ENCODE data around the gene POLR1A. TPM values are rescaled to one million over a fixed set of nuclear protein-coding genes. Genes with fewer than 3 reads are reported as not detected.

POLR1A gene
- total and polyA plus RNA-seq, 9 donors = 4.7 to 43.9 (median 23.1) TPM

DNA sequence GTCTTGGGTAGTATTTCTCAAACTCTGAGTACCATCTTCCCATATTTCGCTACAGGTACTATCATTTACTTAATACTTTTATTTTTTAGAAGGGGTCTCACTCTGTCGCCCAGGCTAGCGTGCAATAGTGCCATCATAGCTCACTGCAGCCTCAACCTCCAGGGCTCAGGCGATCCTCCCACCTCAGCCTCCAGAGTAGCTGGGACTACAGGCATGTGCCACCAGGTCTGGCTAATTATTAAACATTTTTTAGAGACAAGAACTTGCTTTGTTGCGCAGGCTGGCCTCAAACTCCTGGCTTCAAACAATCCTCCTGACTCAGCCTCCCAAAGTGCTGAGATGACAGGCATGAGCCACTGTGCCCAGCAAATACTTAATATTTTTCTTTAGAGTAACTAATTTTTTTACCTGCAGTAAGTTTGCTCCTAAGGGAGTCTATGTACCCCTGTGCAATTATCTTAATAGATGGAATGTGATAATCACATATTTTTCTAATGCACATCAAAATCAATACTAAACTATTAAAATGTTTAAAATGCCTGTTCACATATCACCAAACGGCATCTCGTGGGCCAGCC, 116.3 kb downstream of the POLR1A start:
- intact Hi-C loops (cut with DNase I) = no loop called here
- Histone ChIP-seq H3K27ac (no peak overlapping the region), H3K4me3 (no peak overlapping the region), H3K4me1 (ENCODE audit: insufficient read depth) (peaks cover 8% of the 10 kb centered on the region), H3K9me3 (no peaks in the 10 kb centered on the region), H3K36me3 (no peaks in the 10 kb centered on the region), H3K27me3 (no peaks in the 10 kb centered on the region)
- no peak for DNase-seq
- TF ChIP-seq CTCF (IDR thresholded peaks at IDR 0.05) (no peak), EP300 (IDR thresholded peaks at IDR 0.05) (no peak), POLR2A (IDR thresholded peaks at IDR 0.05) (no peak)
- WGBS, 3 donors = 84 to 91% (median 90%) methylated on average over 7 of the region's 7 CpGs

DNA sequence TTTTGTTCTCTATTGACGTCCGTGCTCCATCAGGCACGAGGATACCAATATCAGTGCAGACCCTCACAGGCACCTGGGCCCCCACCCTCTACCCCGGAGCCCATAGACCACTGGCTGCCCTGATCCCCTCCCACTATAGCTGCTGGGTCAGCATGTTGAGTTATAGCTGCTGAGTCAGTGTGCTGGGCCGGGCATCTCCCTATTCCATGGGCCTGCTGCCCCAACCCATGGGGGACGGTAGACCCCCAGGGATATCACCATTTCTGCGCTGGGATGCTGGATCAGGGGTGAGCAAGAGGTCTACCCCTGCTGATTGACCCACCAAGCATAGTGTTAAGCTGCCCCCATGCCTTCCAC, 116.8 kb downstream of the POLR1A start:
- 71 to 83% (median 81%) methylated on average over 7 of the region's 7 CpGs for WGBS, 3 donors
- Histone ChIP-seq H3K4me1 (ENCODE audit: insufficient read depth) (peaks cover 7% of the 10 kb centered on the region), H3K36me3 (no peaks in the 10 kb centered on the region), H3K4me3 (no peak overlapping the region), H3K9me3 (no peaks in the 10 kb centered on the region), H3K27me3 (no peaks in the 10 kb centered on the region), H3K27ac (no peak overlapping the region)
- DNase-seq = no peak
- intact Hi-C loops (cut with DNase I) = no loop called here
- TF ChIP-seq EP300 (IDR thresholded peaks at IDR 0.05) (no peak), POLR2A (IDR thresholded peaks at IDR 0.05) (no peak), CTCF (IDR thresholded peaks at IDR 0.05) (no peak)

DNA sequence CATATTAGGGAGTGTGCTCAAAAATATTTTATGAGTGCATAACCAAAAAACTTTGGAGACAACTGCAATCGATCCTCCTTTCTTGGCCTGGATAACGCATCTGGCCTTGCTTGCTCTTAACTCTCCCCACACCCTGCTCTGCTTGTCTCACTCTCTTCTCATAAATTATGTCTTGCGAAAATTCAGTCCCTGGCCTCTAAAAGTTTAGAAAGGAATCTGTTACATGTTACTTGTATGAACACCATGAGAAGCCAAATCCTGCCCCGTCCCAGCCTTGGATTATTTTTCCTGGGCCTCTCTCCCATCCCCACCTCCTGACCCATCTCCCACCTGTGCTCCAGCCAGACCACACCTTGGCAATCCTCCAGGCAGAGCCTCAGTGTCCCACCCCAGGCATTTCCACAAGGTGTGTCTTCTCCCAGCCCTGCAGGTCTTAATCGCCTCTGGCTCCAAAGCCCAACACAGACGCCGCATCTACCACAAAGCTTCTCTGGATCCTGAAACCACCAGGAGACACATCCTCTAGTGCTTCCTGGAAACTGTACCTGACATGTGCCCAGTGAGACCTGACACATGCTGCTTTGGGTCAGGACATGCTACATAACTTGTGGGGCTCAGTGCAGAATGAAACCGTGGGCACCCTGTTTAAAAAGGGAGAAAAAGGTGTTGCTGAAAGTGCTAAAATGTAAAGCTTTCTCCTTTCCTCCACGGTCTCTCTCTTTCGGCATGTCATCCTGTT, 117.3 kb downstream of the POLR1A start:
- no peaks in the 10 kb centered on the region for H3K36me3 ChIP-seq
- no peak for TF ChIP-seq EP300 (IDR thresholded peaks at IDR 0.05)
- no peak for TF ChIP-seq POLR2A (IDR thresholded peaks at IDR 0.05)
- no peak for TF ChIP-seq CTCF (IDR thresholded peaks at IDR 0.05)
- DNase-seq = no peak
- 60 to 65% (median 64%) methylated on average over 10 of the region's 10 CpGs for WGBS, 3 donors
- no peak overlapping the region for H3K27ac ChIP-seq
- H3K4me3 ChIP-seq = no peak overlapping the region
- no peaks in the 10 kb centered on the region for H3K27me3 ChIP-seq
- intact Hi-C loops (cut with DNase I) = no loop called here
- peaks cover 3% of the 10 kb centered on the region for H3K4me1 ChIP-seq (ENCODE audit: insufficient read depth)
- no peaks in the 10 kb centered on the region for H3K9me3 ChIP-seq

DNA sequence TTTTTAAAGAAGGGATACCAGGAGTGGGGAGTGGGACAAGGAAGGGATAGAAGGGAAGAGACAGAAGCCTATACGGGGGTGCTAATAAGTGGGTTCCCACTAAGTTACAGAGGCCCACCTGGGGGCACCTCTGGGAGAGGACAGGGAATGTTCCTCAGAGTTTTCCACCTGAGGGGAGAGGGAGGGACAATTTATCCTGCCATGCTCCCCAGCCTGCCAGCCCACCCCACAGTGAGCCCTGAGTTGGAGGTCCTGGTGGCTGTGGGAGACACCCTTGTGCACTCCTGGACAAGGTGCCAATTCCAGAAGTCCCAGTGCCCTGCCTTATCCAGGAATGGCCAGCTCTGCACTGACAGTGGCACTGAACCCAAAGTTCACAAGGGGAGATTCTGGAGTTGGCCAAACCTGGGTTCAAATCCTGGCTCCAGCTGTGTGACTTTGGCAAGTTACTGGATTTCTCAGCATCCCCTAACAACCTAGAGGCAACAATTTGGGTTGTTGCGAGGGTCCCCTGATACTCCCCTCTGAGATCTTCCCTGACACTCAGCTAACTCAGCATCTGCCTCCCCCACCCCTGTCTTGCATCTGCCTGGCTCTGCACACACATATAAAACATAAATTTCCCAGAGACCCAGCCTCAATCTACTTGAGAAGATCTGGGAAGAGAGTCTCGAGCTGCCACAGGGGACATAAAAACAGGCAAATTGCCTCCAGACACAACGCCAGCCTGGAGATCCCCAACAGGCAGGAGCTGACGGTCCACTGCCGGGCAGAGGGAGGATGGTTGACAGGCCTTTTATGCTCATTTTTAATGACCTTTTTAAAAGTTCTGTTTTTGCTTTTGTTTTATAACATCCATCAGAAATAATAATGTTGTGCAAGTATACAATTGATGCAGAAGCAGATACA, 118.2 kb downstream of the POLR1A start:
- no peaks in the 10 kb centered on the region for H3K27me3 ChIP-seq
- no peak overlapping the region for H3K4me3 ChIP-seq
- peaks cover 3% of the 10 kb centered on the region for H3K4me1 ChIP-seq (ENCODE audit: insufficient read depth)
- no peak for DNase-seq
- intact Hi-C loops (cut with DNase I) = no loop called here
- H3K36me3 ChIP-seq = no peaks in the 10 kb centered on the region
- 44 to 65% (median 61%) methylated on average over 6 of the region's 6 CpGs for WGBS, 3 donors
- TF ChIP-seq EP300 (IDR thresholded peaks at IDR 0.05) (no peak), POLR2A (IDR thresholded peaks at IDR 0.05) (no peak), CTCF (IDR thresholded peaks at IDR 0.05) (no peak)
- H3K9me3 ChIP-seq = no peaks in the 10 kb centered on the region
- H3K27ac ChIP-seq = no peak overlapping the region
